KOPT-K1 (cell line): ENCODE results near the gene NOS3.
A peak's percentile ranks its signal among the peaks of the same experiment; 100 is the strongest.

Experiments
- H3K27ac ChIP-seq: fragments of 200-600 bp; sonication (generic); 2 replicates; pipeline ENCODE4 v1.5.1; 2016; ENCODE audit warnings: antibody characterized with exemption, mild to moderate bottlenecking, low read depth, low read length; ENCODE audit not compliant: poor library complexity, severe bottlenecking
- H3K36me3 ChIP-seq: fragments of 200-600 bp; sonication (generic); 2 replicates; pipeline ENCODE4 v1.5.1; 2017; ENCODE audit warnings: antibody characterized with exemption, mild to moderate bottlenecking, low read length, moderate library complexity; ENCODE audit not compliant: insufficient read depth
- H3K9me3 ChIP-seq: fragments of 200-600 bp; sonication (generic); 2 replicates; pipeline ENCODE4 v1.5.1; 2017; ENCODE audit warnings: antibody characterized with exemption, low read length, mild to moderate bottlenecking; ENCODE audit not compliant: insufficient read depth, poor library complexity, severe bottlenecking

Gene NOS3

DNA sequence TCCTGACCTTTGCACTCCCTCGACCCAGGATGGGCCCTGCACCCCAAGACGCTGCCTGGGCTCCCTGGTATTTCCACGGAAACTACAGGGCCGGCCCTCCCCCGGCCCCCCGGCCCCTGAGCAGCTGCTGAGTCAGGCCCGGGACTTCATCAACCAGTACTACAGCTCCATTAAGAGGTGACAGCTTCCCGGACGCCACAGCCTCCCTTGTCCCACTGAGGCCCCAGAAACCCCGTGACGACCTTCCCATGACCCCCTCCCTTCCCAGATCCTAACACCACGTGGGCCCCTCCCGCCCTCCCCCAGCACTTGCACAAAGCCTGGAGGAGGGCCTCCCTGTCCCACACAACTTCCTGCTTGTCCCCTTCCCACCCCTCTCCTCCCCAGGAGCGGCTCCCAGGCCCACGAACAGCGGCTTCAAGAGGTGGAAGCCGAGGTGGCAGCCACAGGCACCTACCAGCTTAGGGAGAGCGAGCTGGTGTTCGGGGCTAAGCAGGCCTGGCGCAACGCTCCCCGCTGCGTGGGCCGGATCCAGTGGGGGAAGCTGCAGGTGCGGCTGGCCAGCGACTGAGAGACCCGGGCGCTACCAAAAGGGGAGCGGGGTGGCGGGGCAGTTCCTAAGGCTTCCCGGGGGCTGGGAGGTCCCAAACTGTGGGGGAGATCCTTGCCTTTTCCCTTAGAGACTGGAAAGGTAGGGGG is 5.7 kb downstream of the NOS3 start:
- H3K9me3 ChIP-seq: no peaks in the 10 kb centered on the region
- H3K27ac ChIP-seq: no peak overlapping the region
- H3K36me3 ChIP-seq: no peaks in the 10 kb centered on the region

- Histone ChIP-seq H3K9me3 (no peaks in the 10 kb centered on the region), H3K36me3 (no peaks in the 10 kb centered on the region), H3K27ac (no peak overlapping the region)
Measured at GRCh38 chr7:150997075-150997511, 6.3 kb downstream of the NOS3 start.

- no peaks in the 10 kb centered on the region for H3K9me3 ChIP-seq
- no peak overlapping the region for H3K27ac ChIP-seq
- no peaks in the 10 kb centered on the region for H3K36me3 ChIP-seq
Measured at GRCh38 chr7:150997817-150998216, 7.0 kb downstream of the NOS3 start.

- no peaks in the 10 kb centered on the region for H3K9me3 ChIP-seq
- no peaks in the 10 kb centered on the region for H3K36me3 ChIP-seq
- no peak overlapping the region for H3K27ac ChIP-seq
Measured at GRCh38 chr7:150998341-150998740, 7.5 kb downstream of the NOS3 start.

DNA sequence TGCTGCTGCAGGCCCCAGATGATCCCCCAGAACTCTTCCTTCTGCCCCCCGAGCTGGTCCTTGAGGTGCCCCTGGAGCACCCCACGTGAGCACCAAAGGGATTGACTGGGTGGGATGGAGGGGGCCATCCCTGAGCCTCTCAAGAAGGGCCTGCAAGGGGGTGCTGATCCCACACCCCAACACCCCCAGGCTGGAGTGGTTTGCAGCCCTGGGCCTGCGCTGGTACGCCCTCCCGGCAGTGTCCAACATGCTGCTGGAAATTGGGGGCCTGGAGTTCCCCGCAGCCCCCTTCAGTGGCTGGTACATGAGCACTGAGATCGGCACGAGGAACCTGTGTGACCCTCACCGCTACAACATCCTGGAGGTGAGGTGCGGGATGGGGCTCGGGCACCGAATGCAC is 8.2 kb downstream of the NOS3 start:
- H3K9me3 ChIP-seq: no peaks in the 10 kb centered on the region
- H3K27ac ChIP-seq: no peak overlapping the region
- H3K36me3 ChIP-seq: no peaks in the 10 kb centered on the region

DNA sequence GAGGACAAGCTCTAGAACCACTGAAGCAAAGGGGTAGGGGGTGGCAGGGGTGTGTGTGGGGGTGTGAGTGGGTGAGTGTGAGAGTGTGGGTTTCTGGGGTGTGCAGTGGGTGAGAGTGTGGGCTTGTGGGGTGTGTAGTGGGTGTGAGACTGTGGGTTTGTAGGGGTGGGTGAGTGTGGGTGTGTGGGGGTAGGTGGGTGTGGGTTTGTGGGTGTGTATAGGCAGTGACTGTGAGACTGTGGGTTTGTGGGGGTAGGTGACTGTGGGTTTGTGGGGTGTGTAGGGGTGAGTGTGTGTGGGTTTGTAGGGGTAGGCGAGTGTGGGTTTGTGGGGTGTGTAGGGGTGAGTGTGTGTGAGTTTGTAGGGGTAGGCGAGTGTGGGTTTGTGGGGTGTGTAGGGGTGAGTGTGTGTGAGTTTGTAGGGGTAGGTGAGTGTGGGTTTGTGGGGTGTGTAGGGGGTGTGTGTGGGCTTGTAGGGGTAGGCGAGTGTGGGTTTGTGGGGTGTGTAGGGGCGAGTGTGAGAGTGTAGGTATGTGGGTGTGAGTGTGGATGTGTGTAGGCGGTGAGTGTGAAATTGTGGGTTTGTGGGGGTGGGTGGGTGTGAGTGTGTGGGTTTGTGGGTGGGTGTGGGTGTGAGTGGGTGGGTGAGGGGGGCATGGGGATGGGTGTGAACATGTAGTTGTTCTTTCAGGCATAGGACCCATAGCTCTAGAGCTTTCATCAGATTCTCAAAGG is 8.8 kb downstream of the NOS3 start:
- H3K36me3 ChIP-seq: no peaks in the 10 kb centered on the region
- H3K27ac ChIP-seq: no peak overlapping the region
- no peaks in the 10 kb centered on the region for H3K9me3 ChIP-seq

DNA sequence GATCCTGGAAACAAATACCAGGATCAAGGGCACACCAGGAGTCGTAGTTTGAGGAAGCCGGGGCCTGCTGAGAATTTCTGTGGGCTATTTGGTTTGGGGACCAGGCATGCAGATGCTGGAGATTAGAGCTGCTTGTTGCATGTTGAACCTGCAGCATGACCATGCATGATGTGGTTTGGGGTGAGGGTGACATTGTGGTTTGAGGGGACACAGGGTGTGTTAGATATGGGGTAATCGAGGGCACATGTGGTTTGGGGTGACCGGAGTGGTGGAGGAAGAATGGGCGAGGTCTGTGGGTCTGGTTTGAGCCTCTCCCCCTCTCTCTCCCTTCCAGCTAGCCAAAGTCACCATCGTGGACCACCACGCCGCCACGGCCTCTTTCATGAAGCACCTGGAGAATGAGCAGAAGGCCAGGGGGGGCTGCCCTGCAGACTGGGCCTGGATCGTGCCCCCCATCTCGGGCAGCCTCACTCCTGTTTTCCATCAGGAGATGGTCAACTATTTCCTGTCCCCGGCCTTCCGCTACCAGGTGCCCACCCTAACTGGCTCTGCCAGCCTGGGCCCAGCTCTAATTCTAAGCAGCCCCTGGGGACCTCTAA is 10.2 kb downstream of the NOS3 start:
- H3K36me3 ChIP-seq: no peaks in the 10 kb centered on the region
- no peak overlapping the region for H3K27ac ChIP-seq
- H3K9me3 ChIP-seq: no peaks in the 10 kb centered on the region

DNA sequence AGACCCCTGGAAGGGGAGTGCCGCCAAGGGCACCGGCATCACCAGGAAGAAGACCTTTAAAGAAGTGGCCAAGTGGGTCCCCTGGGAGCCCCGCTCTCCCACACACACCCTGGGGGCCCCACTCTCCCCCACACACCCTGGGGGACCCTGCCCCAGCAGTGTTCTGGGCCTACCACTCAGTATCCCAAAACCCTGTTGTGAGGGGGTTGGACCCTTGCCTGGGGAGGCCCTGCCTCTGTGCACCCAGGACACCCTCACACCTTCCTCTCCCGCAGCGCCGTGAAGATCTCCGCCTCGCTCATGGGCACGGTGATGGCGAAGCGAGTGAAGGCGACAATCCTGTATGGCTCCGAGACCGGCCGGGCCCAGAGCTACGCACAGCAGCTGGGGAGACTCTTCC is 10.7 kb downstream of the NOS3 start:
- H3K27ac ChIP-seq: no peak overlapping the region
- no peaks in the 10 kb centered on the region for H3K36me3 ChIP-seq
- no peaks in the 10 kb centered on the region for H3K9me3 ChIP-seq

DNA sequence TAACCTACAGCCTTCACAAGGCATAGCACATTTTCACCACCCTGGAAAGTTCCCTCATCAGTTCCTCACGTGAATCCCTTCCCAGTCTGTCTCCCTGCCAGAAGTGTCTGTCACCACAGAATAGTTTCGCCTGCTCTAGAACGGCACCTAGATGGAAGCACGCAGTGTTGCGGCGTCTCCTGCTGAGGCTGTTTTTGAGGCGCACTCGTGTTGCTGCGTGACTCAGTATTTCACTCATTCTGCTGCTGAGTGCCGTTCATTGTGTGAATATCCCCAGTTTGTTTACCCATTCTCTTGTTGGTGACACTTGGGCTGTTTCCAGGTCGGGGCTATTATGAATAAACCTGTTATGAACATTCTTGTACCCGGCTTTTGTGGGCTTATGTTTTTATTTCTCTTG is 12.8 kb downstream of the NOS3 start:
- H3K36me3 ChIP-seq: no peaks in the 10 kb centered on the region
- no peak overlapping the region for H3K27ac ChIP-seq
- H3K9me3 ChIP-seq: no peaks in the 10 kb centered on the region

DNA sequence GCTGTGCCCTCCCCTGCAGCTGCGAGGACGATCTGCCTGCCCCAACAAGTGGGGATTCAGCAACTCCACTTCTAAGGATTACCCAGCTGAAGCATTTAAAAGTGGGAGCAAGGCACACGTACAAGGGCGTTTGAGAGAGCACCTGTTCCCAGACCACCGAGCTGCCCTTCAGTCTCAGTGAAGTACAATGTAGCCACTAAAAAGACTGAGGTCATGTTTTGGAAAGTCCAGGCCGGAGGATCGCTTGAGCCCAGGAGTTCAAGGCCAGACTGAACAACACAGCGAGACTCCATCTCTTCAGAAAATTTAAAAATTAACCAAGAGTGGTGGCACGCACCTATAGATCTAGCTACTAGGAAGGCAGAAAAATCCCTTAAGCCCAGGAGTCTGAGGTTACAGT is 14.7 kb downstream of the NOS3 start:
- Histone ChIP-seq H3K36me3 (no peaks in the 10 kb centered on the region), H3K27ac (no peak overlapping the region), H3K9me3 (no peaks in the 10 kb centered on the region)

GRCh38 chr7:151006590-151007300 is 15.9 kb downstream of the NOS3 start:
- H3K36me3 ChIP-seq: no peaks in the 10 kb centered on the region
- H3K27ac ChIP-seq: no peak overlapping the region
- no peaks in the 10 kb centered on the region for H3K9me3 ChIP-seq

- no peaks in the 10 kb centered on the region for H3K36me3 ChIP-seq
- H3K9me3 ChIP-seq: no peaks in the 10 kb centered on the region
- H3K27ac ChIP-seq: peak overlapping the region; percentile 67
Measured at GRCh38 chr7:151007469-151007898, 16.7 kb downstream of the NOS3 start.

DNA sequence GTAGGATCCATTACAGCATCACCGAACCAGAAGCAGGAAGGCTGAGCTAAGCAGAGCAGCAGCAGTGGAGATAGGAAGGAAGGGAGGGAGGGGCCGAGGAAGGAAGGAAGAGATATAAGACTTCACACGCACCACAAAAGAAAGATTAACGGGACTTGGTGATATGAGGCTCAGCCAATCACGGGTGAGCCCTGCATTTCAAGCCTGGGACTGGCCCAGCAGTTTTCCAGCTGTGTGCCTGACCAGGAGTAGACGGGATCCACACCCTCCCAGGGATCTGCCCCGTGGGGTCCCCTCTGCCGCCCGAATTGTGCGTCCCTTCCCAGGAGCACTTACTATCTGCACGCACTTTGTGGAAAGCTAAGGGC is 17.3 kb downstream of the NOS3 start:
- peak overlapping the region; percentile 67 for H3K27ac ChIP-seq
- no peaks in the 10 kb centered on the region for H3K36me3 ChIP-seq
- H3K9me3 ChIP-seq: no peaks in the 10 kb centered on the region

DNA sequence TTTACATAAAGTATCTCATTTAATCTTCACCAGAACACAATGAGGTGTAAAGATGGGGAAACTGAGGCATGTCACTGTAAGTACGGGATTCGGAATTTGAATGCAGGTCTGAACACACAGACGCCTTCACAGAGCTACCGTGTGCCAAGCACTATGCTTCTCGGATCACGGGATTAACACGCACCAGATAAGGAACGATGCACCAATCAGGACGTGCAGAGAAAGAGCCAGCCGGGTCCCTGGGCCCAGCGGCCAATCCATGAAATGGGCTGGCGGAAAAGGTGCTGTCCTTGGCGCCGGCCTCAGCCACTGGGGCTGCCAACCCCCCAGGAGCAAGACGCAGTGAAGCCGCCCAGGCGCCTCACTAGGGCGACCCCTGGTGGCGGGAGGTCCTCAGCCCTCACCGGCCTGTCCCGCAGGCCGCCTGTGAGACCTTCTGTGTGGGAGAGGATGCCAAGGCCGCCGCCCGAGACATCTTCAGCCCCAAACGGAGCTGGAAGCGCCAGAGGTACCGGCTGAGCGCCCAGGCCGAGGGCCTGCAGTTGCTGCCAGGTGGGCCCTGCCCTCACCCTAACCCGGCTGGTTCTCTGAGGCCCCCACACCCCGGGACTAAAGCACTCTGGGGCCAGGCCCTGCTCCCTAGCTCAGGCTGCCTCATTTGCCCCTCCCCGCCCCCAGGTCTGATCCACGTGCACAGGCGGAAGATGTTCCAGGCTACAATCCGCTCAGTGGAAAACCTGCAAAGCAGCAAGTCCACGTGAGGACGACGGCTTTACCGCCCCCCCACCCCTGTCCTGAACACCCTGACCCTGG is 17.9 kb downstream of the NOS3 start:
- Histone ChIP-seq H3K27ac (peak overlapping the region; percentile 67), H3K9me3 (no peaks in the 10 kb centered on the region), H3K36me3 (no peaks in the 10 kb centered on the region)
